HG02571 (cell line): ENCODE results near the gene TMCC2.
A peak's percentile ranks its signal among the peaks of the same experiment; 100 is the strongest.
"Not testable (repeated sequence)": the region's sequence is repeated elsewhere in the genome, so short reads cannot be mapped to it uniquely, and the experiment has no call there.

Experiments
- ATAC-seq: cut with Tn5 transposase; IDR thresholded peaks from one replicate; pipeline ENCODE4 v1.9.1; 2021; ENCODE audit warnings: mild to moderate bottlenecking, moderate library complexity; ENCODE audit not compliant: unreplicated experiment

TMCC2 gene

DNA sequence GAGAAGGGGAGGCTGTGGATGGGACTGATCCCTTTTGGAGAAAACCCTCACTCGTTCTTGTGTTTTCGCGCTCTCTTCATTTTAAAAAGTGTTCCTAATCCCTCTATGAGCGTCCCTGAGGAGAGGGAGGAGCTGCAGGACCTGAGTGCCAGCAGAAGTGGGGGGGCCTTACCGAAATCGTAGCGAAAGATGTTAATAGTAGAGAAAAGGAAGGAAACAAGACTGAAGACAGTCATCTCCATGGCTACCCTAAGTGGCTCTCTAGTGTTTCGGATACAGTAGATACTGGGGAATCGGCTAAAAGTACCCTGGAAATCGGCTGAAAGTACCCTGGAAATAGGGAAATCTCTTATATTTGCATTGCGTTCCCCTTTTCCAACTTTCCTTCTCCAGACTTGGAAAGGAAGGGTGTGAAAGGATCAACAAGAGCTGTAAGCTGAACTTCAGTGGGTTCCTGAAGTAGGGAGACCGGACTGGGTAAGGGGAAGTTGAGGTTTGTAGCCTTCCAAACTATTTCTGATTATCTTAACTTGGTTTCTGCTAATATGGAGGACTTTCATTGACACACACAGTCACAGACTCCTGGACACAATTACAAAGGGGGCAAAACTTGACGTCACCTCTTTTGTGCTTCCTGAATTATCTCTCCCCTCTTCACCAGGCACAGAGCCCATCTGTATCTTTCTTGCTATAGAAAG lies 15.8 kb upstream of the TMCC2 start:
- peak; percentile 17 for ATAC-seq

GRCh38 chr1:205214756-205215155 lies 13.0 kb upstream of the TMCC2 start:
- no peak for ATAC-seq

- no peak for ATAC-seq
Measured at GRCh38 chr1:205216588-205216987, 11.2 kb upstream of the TMCC2 start.

GRCh38 chr1:205217418-205217817 lies 10.3 kb upstream of the TMCC2 start:
- ATAC-seq: no peak

- ATAC-seq: no peak
Measured at GRCh38 chr1:205220421-205220820, 7.3 kb upstream of the TMCC2 start.

DNA sequence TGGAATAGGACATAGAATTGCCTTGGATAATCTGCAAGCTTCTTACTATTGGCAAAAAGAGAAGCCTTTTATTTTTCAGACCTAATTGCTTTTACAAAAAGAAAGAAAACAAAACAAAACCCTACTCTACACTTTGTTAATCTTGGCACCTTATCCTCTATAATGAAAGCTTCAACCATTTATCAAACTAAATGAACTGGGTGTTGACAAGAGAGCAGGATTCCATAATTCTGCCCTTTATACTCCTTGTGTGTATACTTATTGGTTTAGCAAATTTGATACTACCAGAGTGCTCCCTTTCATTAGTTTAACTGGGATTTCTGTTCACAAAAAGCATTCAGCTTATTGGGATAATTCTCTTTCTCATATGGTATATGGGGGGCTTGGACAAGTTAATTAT lies 3.0 kb upstream of the TMCC2 start:
- ATAC-seq: no peak

DNA sequence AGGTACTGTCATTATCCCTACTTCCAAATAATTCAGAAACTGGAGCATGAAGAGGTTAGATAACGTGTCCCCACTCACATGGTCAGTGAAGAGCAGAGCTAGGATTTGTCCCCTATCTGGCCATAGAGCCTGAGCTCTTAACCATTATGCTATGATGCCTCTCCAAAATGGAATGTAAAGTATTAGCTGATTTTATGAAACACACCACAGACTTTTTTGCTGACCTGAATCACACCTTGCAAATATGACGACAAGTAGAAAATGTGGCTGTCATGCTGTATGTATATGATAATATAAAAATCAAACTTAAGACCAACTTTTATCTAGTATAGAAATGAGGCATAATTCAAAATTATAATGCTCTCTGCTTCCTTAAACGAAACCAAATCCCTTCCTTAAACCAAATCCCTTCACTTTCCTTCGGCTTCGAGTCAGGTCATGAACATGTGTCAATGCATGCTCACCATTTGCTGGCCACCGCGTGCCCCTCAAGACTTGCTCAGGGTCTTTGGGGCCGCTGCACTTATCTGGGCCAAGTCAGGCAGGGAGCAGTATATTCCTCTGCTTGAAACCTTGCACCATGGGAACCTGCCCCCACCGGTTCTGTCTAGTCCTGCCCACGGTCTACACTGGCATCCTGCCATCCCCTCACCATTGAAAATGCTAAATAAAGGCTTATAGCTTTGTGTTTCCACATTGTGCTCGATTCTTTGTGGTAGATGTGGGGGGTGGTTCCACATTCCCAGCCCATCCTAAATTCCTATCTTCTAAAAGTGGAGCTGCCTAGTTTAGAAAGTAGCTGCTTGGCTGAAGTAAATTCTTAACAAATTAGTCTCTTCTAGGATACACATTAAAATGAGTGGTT lies 1.6 kb upstream of the TMCC2 start:
- ATAC-seq: no peak

DNA sequence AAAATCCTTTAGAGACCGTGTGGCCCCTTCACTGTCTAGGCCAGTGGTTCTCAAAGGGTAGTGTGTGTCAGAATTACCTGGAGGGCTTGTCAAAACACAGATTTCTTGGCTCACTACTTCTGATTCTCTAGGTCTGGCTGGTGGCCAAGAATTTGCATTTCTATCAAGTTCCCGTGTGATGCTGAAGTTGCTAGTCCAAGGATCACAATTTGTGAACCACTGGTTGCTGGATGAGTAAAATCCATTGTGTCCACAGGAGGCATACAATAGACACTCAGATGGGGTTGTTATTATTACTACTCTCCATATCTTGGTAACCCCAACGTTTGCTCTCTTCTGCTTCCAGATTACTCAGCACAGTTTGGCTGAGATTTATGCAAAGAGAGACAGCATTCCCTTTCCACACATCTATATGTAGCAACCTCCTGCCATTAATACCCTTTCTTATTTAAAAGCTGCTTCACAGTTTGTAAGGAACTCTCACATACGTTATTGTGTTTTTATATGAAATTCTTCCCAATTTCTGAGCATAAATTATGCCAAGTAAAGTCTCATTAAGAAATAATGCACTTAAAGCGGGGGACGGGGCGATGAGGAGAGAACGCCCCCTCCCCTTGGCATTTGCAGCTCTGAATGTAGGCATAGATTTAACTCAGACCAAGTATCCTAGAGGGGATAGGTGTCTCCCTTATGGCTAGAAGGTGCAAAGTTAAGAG lies 720 bp upstream of the TMCC2 start:
- ATAC-seq: no peak

- peak; percentile 9 for ATAC-seq
Measured at GRCh38 chr1:205228093-205228521, 361 bp downstream of the TMCC2 start.

GRCh38 chr1:205229399-205229871 lies 1.7 kb downstream of the TMCC2 start:
- no peak for ATAC-seq

GRCh38 chr1:205229916-205230700 lies 2.4 kb downstream of the TMCC2 start:
- ATAC-seq: no peak

DNA sequence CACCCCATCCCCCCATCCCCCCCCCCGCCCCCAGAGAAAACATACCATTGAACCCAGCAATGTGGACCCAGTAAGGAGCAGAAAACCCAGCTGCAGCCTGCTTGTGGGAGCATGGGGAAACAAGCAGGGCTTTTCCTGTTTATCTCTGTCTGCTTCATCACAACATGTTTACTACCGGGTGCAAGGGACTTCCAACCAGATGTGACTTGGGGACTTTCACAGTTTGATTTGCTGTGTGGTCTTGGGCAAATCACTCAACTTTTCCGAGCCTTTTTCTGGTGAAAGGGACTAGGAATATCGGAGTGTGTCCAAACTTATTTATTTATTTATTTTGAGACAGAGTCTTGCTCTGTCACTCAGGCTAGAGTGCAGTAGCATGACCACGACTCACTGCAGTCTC lies 3.2 kb downstream of the TMCC2 start:
- ATAC-seq: no peak

- no peak for ATAC-seq
Measured at GRCh38 chr1:205232127-205232820, 4.5 kb downstream of the TMCC2 start.

GRCh38 chr1:205232945-205233397 lies 5.2 kb downstream of the TMCC2 start:
- ATAC-seq: no peak

- not testable (repeated sequence) for ATAC-seq
Measured at GRCh38 chr1:205233986-205234385, 6.2 kb downstream of the TMCC2 start.

GRCh38 chr1:205235951-205236350 lies 8.2 kb downstream of the TMCC2 start:
- ATAC-seq: no peak

GRCh38 chr1:205236526-205236925 lies 8.8 kb downstream of the TMCC2 start:
- no peak for ATAC-seq

DNA sequence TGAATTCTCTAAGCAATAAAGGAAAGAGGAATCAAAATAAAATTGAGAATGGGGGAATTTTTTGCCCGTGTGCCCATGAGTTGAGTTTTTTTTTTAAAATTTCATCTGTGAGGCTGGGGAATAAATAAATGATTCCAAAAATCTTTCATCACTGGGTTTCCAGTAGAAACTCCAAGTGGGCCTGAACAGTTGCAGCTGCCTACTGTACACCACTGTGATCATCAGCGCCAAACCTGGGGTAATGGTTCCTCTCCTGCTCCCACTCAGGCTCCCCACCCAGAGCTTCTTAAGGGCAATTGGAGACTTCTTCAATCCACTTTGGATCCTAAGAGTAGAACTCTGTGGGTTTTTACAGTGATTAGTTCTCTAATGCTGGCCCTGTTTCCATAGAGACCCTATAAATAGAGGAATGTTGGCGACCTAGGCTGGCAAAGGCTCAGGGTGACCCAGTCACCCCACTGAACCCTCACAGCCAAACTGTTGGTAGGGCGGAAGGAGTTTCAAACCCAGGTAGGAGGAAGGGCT lies 9.3 kb downstream of the TMCC2 start:
- ATAC-seq: no peak
